Epithelial cell of esophagus (primary cell): ENCODE results near the gene AP2A2.
A peak's percentile ranks its signal among the peaks of the same experiment; 100 is the strongest.

Experiments
- DNase-seq: peaks from one replicate; pipeline ENCODE4 v3.0.0; 2010; ENCODE audit warnings: low read depth
- H3K4me3 ChIP-seq: 2 replicates; pipeline ENCODE4 v1.5.1; 2011; ENCODE audit warnings: mild to moderate bottlenecking, low read length, control low read depth
- TF ChIP-seq, protein P1 (sequence below): IDR thresholded peaks from 2 replicates; pipeline ENCODE4 v1.5.1; 2011; ENCODE audit warnings: low read depth, mild to moderate bottlenecking, low read length, control low read depth, inconsistent platforms; ENCODE audit not compliant: insufficient read depth; ENCODE audit errors: missing control alignments

AP2A2 gene

DNA sequence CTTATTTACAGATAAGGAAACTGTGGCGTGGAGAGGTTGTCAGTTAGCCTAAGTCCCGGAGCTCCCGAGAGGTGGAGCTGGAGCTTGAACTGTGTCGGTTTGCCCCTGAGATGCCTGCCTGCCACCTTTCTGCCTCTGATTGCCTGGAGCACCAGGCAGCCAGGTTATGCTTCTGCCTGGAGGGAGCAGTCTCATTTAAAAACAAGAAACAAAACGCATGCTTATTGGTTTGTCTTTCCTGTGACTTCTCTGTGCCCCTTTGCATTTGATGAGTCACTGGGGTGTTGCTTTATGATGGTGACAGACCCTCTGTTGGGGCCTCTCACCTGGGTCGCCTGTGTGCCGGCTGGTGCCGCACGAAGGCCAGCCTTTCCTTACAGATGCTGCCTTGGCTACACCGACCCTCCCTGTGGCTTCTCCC, 12.2 kb downstream of the AP2A2 start:
- no peak overlapping the region for H3K4me3 ChIP-seq
- TF ChIP-seq, protein P1, sequence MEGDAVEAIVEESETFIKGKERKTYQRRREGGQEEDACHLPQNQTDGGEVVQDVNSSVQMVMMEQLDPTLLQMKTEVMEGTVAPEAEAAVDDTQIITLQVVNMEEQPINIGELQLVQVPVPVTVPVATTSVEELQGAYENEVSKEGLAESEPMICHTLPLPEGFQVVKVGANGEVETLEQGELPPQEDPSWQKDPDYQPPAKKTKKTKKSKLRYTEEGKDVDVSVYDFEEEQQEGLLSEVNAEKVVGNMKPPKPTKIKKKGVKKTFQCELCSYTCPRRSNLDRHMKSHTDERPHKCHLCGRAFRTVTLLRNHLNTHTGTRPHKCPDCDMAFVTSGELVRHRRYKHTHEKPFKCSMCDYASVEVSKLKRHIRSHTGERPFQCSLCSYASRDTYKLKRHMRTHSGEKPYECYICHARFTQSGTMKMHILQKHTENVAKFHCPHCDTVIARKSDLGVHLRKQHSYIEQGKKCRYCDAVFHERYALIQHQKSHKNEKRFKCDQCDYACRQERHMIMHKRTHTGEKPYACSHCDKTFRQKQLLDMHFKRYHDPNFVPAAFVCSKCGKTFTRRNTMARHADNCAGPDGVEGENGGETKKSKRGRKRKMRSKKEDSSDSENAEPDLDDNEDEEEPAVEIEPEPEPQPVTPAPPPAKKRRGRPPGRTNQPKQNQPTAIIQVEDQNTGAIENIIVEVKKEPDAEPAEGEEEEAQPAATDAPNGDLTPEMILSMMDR, result no peak

DNA sequence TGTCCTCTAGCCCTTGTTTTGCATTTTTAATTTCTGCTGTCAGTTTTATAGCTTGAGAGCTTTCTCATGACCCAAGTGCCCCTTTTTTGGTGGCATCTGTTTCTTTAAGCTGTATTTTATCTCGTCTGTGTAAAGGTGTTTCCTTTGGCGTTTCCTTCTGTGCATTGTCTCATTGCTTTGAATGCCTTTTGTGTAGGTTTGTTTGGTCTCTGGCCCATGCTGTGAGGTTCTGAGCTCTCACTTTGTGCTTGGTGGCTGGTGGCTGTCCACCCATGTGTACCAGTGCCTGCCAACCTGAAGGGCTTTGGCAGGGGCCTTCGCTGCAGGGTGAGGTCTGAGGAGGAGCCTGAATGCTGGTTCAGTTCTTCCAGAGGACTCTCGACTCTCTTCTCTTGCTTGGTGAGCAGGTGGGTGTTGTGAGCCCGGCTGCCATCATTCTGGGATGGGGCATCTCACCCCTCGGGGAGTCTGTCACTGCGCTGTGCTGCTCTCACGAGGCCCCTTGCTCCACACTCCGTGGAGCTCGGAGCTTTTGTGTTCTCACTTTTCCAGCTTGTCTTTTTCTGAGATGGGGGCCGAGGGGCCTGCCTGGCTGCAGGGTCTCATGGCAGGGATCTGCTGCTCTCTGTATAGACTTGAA, 14.9 kb downstream of the AP2A2 start:
- H3K4me3 ChIP-seq, result no peak overlapping the region
- DNase-seq, result no peak
- TF ChIP-seq, protein P1, result no peak

More for the DNA sequence above, 12.2 kb downstream of the AP2A2 start:
- DNase-seq, result no peak

DNA sequence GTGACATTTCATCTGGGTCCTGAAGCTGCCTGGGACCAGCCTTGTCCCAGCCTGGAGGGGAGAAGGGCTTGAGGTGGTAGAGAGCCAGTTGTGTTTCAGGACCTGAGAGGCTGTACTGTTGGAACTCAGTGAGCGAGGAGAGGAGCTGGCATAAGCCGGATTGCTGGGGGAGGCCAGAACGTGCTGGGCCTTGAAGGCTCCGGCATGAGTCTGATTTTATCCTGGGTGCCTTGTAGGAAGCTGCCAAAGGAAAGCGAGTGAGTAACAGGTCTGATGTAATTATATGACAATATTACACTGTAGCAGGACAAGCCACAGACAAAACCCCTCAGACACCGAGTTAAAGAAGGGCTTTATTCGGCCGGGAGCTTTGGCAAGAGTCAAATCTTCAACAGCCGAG, 17.2 kb downstream of the AP2A2 start:
- H3K4me3 ChIP-seq, result no peak overlapping the region
- TF ChIP-seq, protein P1, result no peak
- DNase-seq, result peak; percentile 82

DNA sequence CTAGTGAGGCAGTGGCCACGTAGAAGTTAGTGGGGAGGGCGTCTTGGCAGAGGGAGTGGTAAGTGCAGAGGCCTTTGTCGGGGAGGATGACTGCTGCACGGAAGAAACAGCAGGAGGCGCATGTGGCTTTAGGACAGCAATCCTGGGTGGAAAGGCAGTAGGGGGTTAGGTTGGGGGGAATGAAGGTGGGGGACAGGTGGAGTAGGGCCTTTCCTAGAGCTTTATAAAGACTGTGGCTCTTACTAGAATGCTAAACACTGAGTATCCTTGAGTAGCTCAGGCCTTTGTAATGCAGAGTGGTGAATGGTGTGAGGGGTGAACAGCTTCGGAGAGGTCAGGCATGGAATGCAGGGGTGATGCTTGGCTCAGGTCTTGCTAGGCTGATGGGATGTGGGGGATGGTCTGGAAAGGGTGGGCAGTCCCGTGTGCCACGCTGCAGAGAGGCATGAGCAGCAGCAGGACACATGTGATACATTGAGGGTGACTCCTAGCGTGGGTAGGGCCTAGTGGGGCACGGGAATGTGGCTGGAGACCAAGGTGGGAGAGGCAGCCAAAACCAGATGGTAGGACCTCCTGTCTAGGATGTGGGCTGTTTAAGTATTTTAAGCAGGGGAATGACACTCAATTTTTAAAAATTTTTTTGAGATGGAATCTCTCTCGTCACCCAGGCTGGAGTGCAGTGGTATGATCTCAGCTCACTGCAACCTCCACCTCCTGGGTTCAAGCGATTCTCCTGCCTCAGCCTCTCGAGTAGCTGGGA, 19.2 kb downstream of the AP2A2 start:
- DNase-seq, result no peak
- H3K4me3 ChIP-seq, result no peak overlapping the region
- TF ChIP-seq, protein P1, result no peak

DNA sequence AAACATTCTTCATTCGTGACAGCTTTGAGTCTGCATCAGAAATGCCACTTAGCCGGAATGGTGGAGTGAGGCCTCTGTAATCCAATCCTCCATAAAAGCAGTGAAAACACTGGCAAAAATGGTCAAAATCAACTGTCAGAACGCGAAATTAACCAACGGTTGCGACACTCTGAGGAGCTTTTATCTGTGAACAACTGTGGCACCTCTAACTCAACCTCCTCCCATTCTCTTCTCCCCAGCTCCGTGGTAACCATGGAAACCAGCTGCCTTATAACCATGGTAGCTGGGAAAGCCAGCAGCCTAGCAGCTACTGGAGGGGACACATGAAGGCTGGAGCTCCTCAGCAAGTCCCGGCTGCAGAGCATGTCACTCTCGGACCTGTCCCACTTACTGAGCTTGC, 20.3 kb downstream of the AP2A2 start:
- TF ChIP-seq, protein P1, result no peak

DNA sequence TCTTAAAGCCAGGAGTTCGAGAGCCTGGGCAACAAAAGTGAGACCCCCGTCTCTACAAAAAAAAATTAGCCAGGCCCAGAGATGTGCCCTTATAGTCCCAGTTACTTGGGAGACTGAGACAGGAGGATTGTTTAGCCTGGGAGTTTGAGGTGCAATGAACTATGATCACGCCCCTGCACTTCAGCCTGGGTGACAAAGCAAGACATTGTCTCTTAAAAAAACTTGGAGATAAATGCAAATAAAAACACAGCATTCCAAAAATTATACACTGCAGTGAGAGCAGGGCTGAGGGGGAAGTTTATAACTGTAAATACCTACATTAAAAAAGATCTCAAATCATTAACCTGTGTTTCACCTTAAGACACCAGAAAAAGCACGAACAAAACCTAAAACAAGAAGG, 22.1 kb downstream of the AP2A2 start:
- TF ChIP-seq, protein P1, result no peak
- DNase-seq, result no peak
- H3K4me3 ChIP-seq, result no peak overlapping the region

More for the DNA sequence above, 20.3 kb downstream of the AP2A2 start:
- no peak overlapping the region for H3K4me3 ChIP-seq
- no peak for DNase-seq
